K562 (cell line): ENCODE measurements around the gene PARP4. TPM values are rescaled to one million over a fixed set of nuclear protein-coding genes. Genes with fewer than 3 reads are reported as not detected.

Experiments
- CHD1 ChIP-seq: fragments of 200-600 bp; sonication (generic); IDR thresholded peaks from one replicate; pipeline ENCODE4 v1.6.1; 2012; ENCODE audit warnings: mild to moderate bottlenecking, moderate library complexity, low read length, inconsistent platforms
- DDX20 ChIP-seq: fragments of 450-650 bp; IDR thresholded peaks from 2 replicates; pipeline ENCODE4 v1.6.1; 2016; ENCODE audit warnings: missing genetic modification characterization, low read depth, mild to moderate bottlenecking, missing compliant biosample characterization, moderate library complexity
- MEF2D ChIP-seq: conservative IDR thresholded peaks from 2 replicates; pipeline ENCODE4 v1.6.1; 2016; ENCODE audit warnings: low read depth, missing genetic modification characterization, missing compliant biosample characterization
- NCOA4 ChIP-seq: fragments of 450-650 bp; IDR thresholded peaks from 2 replicates; pipeline ENCODE4 v1.6.1; 2018; ENCODE audit warnings: mild to moderate bottlenecking; ENCODE audit not compliant: partially characterized antibody
- PTBP1 ChIP-seq: fragments of 200-400 bp; formaldehyde crosslinking; IDR thresholded peaks from 2 replicates; pipeline ENCODE4 v1.6.1; 2017; ENCODE audit warnings: low read depth, low read length
- RBM22 ChIP-seq: fragments of 200-400 bp; formaldehyde crosslinking; IDR thresholded peaks from 2 replicates; pipeline ENCODE4 v1.6.1; 2018; ENCODE audit warnings: low read length, low read depth; ENCODE audit not compliant: poor library complexity, severe bottlenecking
- SOX6 ChIP-seq: fragments of 450-650 bp; IDR thresholded peaks from 2 replicates; pipeline ENCODE4 v1.6.1; 2014; ENCODE audit warnings: mild to moderate bottlenecking
- TAF9B ChIP-seq: fragments of 450-650 bp; IDR thresholded peaks from 2 replicates; pipeline ENCODE4 v1.6.1; 2018; ENCODE audit warnings: mild to moderate bottlenecking; ENCODE audit not compliant: partially characterized antibody
- ZNF696 ChIP-seq: fragments of 250-450 bp; sonication (Bioruptor Pico); conservative IDR thresholded peaks from 2 replicates; pipeline ENCODE4 v1.4.0; 2020; ENCODE audit warnings: mild to moderate bottlenecking, moderate library complexity
- ZZZ3 ChIP-seq: fragments of 450-650 bp; IDR thresholded peaks from 2 replicates; pipeline ENCODE4 v1.6.1; 2016; ENCODE audit warnings: antibody characterized with exemption, mild to moderate bottlenecking, moderate library complexity
- polyA plus RNA-seq, 8 experiments: library from polyadenylated mRNA; depleted of rRNA in 4 of 8; stranded (reverse) in 5 of 8; unstranded in 3 of 8; fragments of >200 nt; fragmentation: Nextera tagmentation in 2 of 8; fragmentation: Illumina TruSeq in 1 of 8; extraction: Ambion mirVana in 2 of 8; extraction: Trizol in 1 of 8; gene quantifications; 2 replicates each; pipeline versions ENCODE4 v1.2.1 to v1.2.3, GENCODE V29; 2011 to 2014; ENCODE audit warnings: inconsistent platforms in 1 of 8, missing spikeins in 1 of 8
- total RNA-seq, 7 experiments: library from RNA; depleted of rRNA in 6 of 7; stranded (reverse); fragments of >200 nt in 6 of 7; fragmentation: Illumina TruSeq in 2 of 7; extraction: Trizol in 2 of 7; gene quantifications; 2 replicates each; pipeline versions ENCODE4 v1.2.1 to v1.2.3, GENCODE V29; 2011 to 2021; ENCODE audit warnings: low replicate concordance in 1 of 7
- TF ChIP-seq, protein P1 (sequence below): fragments of 250-450 bp; sonication (Bioruptor Pico); IDR thresholded peaks from 2 replicates; pipeline ENCODE4 v1.4.0; 2020
- TF ChIP-seq, protein P2 (sequence below): fragments of 150-350 bp; conservative IDR thresholded peaks from 2 replicates; pipeline ENCODE4 v1.6.1; 2014; ENCODE audit warnings: low read length
- TF ChIP-seq, protein P3 (sequence below): sonication (generic); formaldehyde crosslinking; IDR thresholded peaks from 2 replicates; pipeline ENCODE4 v1.8.0; 2022; ENCODE audit warnings: mild to moderate bottlenecking, missing genetic modification reagents
- TF ChIP-seq, protein P4 (sequence below): IDR thresholded peaks from 2 replicates; pipeline ENCODE4 v1.6.1; 2012; ENCODE audit warnings: low read depth, low read length, improper control_type of control experiment, borderline replicate concordance

Gene PARP4
- total and polyA plus RNA-seq, 9 of the 15 experiments (the other 6 are each of a cell fraction or from before 2014, with no cell fraction given) = 6.3 to 26.3 (median 18.8) TPM

DNA sequence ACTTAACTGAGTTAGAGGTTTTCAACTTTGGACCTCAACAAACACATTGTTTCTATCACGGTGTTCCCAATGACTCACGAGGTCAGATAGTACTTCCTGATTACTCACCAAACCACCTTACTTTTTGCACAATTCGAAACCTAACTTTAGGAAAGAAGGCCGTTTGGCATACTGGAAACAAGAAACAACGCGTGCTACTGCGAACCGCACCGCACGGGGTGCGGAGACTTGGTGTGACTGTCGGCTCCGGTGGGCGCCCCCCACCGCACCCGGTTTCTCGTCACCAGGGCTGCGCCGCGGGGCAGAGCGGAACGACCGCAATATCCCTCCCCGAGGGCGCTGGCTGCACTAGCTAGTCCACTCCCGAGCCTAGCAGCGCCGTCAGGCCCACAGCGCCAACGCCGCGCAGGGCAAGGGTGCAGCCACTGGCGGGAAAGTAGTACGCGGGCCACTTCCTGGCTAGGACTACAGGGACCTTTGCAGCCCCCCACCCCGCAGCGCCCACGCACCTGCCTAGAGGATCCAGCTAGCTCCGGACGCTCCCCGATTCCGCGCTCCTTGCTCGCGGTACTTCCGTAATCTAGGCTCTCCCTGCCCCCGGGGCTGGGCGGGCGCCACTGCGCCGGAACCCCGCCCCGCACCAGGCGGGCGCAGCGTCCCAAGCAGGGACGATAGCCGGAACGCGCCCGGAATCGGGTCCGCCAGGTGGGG lies at the start of gene PARP4 (continued):
- TF ChIP-seq, protein P1, sequence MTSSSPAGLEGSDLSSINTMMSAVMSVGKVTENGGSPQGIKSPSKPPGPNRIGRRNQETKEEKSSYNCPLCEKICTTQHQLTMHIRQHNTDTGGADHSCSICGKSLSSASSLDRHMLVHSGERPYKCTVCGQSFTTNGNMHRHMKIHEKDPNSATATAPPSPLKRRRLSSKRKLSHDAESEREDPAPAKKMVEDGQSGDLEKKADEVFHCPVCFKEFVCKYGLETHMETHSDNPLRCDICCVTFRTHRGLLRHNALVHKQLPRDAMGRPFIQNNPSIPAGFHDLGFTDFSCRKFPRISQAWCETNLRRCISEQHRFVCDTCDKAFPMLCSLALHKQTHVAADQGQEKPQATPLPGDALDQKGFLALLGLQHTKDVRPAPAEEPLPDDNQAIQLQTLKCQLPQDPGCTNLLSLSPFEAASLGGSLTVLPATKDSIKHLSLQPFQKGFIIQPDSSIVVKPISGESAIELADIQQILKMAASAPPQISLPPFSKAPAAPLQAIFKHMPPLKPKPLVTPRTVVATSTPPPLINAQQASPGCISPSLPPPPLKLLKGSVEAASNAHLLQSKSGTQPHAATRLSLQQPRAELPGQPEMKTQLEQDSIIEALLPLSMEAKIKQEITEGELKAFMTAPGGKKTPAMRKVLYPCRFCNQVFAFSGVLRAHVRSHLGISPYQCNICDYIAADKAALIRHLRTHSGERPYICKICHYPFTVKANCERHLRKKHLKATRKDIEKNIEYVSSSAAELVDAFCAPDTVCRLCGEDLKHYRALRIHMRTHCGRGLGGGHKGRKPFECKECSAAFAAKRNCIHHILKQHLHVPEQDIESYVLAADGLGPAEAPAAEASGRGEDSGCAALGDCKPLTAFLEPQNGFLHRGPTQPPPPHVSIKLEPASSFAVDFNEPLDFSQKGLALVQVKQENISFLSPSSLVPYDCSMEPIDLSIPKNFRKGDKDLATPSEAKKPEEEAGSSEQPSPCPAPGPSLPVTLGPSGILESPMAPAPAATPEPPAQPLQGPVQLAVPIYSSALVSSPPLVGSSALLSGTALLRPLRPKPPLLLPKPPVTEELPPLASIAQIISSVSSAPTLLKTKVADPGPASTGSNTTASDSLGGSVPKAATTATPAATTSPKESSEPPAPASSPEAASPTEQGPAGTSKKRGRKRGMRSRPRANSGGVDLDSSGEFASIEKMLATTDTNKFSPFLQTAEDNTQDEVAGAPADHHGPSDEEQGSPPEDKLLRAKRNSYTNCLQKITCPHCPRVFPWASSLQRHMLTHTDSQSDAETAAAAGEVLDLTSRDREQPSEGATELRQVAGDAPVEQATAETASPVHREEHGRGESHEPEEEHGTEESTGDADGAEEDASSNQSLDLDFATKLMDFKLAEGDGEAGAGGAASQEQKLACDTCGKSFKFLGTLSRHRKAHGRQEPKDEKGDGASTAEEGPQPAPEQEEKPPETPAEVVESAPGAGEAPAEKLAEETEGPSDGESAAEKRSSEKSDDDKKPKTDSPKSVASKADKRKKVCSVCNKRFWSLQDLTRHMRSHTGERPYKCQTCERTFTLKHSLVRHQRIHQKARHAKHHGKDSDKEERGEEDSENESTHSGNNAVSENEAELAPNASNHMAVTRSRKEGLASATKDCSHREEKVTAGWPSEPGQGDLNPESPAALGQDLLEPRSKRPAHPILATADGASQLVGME (CRISPR knock-in tag) = peak; percentile 13; the same call in 1 of the 2 replicates
- TF ChIP-seq CHD1 (peak; percentile 69), SOX6 (peak; percentile 7), MEF2D (no peak), DDX20 (no peak), PTBP1 (no peak), NCOA4 (no peak), ZZZ3 (no peak), ZNF696 (no peak), TAF9B (peak; percentile 61), RBM22 (peak; percentile 47)
- TF ChIP-seq, protein P2, sequence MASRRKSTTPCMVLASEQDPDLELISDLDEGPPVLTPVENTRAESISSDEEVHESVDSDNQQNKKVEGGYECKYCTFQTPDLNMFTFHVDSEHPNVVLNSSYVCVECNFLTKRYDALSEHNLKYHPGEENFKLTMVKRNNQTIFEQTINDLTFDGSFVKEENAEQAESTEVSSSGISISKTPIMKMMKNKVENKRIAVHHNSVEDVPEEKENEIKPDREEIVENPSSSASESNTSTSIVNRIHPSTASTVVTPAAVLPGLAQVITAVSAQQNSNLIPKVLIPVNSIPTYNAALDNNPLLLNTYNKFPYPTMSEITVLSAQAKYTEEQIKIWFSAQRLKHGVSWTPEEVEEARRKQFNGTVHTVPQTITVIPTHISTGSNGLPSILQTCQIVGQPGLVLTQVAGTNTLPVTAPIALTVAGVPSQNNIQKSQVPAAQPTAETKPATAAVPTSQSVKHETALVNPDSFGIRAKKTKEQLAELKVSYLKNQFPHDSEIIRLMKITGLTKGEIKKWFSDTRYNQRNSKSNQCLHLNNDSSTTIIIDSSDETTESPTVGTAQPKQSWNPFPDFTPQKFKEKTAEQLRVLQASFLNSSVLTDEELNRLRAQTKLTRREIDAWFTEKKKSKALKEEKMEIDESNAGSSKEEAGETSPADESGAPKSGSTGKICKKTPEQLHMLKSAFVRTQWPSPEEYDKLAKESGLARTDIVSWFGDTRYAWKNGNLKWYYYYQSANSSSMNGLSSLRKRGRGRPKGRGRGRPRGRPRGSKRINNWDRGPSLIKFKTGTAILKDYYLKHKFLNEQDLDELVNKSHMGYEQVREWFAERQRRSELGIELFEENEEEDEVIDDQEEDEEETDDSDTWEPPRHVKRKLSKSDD = no peak
- TF ChIP-seq, protein P3, sequence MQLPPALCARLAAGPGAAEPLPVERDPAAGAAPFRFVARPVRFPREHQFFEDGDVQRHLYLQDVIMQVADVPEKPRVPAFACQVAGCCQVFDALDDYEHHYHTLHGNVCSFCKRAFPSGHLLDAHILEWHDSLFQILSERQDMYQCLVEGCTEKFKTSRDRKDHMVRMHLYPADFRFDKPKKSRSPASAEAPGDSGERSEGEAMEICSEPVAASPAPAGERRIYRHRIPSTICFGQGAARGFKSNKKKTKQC (CRISPR knock-in tag) = peak; percentile 59; the same call in 1 of the 2 replicates
- TF ChIP-seq, protein P4, sequence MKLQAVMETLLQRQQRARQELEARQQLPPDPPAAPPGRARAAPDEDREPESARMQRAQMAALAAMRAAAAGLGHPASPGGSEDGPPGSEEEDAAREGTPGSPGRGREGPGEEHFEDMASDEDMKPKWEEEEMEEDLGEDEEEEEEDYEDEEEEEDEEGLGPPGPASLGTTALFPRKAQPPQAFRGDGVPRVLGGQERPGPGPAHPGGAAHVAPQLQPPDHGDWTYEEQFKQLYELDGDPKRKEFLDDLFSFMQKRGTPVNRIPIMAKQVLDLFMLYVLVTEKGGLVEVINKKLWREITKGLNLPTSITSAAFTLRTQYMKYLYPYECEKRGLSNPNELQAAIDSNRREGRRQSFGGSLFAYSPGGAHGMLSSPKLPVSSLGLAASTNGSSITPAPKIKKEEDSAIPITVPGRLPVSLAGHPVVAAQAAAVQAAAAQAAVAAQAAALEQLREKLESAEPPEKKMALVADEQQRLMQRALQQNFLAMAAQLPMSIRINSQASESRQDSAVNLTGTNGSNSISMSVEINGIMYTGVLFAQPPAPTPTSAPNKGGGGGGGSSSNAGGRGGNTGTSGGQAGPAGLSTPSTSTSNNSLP = no peak
